OCI-M2 (cell line): ENCODE results near the gene POU4F2.

Experiments
- DNase-seq: peaks from one replicate; lab custom pipeline; 2025; ENCODE audit not compliant: unreplicated experiment; lab: John Stamatoyannopoulos, UW

Gene POU4F2, protein sequence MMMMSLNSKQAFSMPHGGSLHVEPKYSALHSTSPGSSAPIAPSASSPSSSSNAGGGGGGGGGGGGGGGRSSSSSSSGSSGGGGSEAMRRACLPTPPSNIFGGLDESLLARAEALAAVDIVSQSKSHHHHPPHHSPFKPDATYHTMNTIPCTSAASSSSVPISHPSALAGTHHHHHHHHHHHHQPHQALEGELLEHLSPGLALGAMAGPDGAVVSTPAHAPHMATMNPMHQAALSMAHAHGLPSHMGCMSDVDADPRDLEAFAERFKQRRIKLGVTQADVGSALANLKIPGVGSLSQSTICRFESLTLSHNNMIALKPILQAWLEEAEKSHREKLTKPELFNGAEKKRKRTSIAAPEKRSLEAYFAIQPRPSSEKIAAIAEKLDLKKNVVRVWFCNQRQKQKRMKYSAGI

DNA sequence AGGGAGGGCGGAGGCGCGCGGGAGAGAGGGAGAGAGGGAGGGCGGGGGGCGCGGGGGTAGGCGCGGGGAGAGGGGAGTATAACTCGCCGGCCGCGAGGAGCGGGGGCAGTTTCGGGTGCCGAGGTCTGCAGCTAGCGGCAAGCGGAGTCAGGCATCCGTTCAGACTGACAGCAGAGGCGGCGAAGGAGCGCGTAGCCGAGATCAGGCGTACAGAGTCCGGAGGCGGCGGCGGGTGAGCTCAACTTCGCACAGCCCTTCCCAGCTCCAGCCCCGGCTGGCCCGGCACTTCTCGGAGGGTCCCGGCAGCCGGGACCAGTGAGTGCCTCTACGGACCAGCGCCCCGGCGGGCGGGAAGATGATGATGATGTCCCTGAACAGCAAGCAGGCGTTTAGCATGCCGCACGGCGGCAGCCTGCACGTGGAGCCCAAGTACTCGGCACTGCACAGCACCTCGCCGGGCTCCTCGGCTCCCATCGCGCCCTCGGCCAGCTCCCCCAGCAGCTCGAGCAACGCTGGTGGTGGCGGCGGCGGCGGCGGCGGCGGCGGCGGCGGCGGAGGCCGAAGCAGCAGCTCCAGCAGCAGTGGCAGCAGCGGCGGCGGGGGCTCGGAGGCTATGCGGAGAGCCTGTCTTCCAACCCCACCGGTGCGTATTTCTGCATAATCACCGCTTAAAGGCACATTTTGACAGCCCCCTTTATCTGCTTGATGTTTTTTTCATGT, at the start of gene POU4F2:
POU4F2 (plus strand) TSS at position 108 of the 720 bp plus-strand sequence; CDS start at position 356, 248 bp downstream.
- no peak for DNase-seq

DNA sequence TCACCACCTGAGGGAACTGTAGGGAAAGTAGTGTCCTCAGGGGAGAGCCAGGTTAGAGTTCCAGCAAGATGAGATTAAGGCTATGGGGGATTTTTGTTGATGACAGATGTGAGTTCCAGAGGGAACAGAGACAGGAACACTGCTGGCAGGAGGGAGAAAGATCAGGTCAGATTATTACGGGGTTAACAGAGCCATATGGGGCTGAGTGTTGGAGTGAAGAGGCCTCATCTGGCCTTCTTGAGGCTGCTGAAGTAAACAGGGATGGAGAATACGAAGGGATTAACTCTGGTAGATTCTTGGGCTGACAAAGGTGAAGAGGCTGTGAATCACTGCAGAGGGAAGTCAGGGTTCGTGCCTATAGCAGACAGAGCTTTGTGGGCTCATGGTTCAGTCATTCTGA, 47.9 kb upstream of the POU4F2 start:
- no peak for DNase-seq

DNA sequence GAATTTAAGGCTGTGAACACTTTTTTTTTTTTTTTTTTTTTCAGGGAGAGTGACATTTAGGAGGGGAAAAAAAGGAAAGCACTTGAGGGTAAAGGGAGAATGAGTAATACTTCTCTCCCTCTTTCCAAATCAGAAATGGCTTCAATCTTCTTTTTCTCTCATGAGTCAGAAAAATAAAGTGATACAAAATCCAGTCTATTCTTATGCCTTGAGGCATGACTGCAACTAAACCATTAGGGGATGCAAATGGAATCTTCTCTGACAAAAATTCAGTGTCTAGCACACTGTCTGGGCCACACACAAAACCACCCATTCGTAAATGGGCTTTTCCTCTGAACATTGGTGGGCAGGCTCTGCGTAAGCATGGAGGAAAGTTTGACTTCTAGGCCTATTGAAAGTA, 46.7 kb upstream of the POU4F2 start:
- DNase-seq, result no peak

DNA sequence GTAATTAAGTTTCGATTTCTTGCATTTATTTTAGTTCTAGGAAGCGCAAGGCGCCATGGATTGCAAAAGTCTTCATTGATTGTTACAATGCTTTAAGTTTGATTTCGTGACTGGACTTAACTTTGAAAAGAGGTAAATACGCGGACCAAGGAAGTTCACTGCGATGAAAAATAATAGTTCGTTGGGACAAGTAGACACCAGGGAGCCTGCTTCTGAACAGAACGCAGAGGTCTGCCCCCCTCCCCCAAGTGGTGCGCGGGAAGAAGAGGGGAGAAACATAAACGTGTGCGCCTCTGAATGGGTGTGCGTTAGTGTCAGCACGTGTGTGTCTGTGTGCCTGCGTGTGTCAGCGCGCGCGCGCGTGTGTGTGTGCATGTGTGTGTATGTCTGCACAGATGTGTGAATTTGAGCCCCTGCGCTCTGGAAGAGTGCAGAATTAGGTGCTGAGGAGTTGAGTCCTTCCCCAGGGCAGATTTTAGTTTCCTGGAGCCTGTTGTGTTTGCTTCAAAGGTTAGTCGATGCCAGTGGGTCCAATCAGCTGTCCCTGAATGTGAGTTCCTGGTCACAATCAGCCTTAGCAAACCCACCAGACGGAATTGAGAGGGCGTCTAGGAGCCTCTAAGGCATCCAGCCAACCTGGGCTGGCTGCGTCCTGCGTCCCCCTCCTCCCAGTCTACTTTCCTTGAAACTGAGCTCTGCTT, 5.8 kb upstream of the POU4F2 start:
- DNase-seq, result no peak

DNA sequence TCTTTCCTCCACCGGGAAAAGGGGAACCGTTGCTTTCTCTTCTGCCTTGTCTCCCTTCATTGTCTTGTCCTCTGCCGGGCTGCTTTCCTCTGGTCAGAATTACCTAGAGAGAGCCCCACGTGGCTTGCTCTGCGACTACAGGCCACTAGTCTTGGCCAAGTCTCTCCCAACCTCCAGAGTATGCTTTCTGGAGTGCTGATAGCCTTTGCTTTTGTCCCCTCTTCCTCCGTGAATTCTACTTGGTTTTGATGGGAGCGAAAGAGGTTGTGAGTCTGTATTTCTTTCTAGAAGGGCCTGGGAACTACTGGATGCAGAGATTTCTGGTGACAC, 5.3 kb upstream of the POU4F2 start:
- DNase-seq, result no peak

DNA sequence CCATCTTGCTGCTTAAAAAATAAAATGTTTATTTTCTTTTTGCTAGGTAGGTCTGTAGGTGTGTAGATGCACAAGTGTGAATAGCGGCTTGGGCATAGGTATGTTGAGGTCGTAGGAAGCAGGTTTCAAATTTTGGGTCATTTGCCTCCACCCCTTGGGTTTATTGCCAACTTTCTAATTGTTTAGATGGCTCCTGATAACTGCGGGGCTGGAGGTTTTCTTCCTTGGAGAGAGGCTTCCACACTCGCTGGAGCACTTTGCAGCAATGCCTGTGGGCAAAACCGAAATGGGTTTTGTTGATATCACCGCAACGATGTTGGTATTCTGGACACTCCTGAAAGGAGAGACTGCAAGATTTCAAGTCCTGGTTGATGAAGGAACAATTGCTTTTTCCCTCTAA, 3.9 kb upstream of the POU4F2 start:
- DNase-seq, result no peak

DNA sequence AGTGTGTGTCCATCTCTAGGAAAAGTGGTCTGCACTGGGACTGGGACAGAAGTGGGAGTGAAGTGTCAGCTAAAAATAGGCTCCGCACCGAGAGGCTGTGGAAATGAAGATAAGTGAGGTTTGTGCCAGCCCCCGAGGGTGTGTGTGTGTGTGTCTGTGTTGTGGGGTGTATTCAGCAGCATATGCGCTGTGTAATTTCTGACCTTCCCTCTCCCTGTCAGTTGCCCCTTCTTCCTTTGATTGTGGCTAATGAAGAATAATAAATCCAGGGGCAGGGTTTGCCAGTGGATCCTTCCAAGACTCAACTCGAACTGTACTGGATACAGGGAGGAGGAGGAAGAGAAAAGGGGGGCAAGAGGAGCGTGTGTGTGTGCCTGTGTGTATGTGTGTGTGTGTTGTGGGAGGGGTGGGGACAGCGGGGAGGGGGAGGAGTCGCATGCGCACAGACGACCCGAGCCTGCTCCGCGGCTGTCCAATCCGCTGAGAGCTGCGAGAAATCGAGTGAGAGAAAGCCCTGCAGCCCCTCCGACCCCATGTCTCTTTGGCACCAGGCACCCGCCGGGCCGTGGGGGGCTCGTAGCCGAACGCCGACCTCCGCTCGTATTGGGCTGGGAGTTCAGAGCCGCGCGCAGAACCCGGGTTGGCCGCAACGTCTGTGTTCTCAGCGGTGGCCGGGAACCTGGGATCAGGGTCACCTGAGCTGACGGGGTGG, 916 bp upstream of the POU4F2 start:
- DNase-seq, result no peak

DNA sequence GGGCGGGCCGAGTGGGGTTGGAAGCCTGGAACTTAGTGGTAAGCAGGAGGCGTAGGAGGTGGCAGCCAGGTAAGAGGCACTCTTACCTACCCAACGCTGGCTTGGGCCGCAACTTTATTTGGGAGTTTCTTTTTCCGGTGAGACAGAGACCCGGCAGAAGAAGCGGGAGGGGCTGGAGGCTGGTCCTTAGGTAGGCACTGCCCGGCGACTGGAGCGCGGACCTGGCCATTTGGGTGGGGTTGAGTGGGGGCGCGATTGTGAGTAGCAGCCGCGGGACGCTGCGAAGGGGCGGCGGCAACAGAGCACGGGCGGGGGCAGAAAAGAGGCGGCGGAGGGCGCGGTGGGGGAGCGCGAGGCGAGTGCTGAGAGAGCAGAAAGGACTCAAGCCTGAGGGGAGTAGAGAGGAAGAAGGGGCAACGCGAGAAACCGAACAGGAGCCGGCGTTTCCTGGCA, 334 bp upstream of the POU4F2 start:
- DNase-seq, result no peak

DNA sequence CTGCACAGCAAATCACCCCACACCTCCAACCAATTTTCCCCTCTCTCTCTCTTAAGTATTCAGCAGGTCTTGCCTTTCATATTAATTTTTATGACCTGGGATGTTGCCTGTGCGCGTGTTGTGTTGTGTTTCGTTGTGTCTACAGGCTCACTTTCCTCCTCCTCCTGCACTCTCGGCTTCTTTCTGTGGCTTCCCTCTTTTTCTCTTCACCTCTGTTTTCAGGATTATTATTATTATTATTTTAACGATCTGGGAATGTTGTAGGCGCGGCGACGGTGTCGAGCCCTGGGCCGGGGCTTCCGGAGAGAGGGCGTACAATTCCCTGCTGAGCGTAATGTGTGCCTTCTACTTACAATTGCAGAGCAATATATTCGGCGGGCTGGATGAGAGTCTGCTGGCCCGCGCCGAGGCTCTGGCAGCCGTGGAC, 826 bp downstream of the POU4F2 start:
- DNase-seq, result no peak

DNA sequence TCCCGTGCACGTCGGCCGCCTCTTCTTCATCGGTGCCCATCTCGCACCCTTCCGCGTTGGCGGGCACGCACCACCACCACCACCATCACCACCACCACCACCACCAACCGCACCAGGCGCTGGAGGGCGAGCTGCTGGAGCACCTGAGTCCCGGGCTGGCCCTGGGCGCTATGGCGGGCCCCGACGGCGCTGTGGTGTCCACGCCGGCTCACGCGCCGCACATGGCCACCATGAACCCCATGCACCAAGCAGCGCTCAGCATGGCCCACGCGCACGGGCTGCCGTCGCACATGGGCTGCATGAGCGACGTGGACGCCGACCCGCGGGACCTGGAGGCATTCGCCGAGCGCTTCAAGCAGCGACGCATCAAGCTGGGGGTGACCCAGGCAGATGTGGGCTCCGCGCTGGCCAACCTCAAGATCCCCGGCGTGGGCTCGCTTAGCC, 1.4 kb downstream of the POU4F2 start:
- no peak for DNase-seq

DNA sequence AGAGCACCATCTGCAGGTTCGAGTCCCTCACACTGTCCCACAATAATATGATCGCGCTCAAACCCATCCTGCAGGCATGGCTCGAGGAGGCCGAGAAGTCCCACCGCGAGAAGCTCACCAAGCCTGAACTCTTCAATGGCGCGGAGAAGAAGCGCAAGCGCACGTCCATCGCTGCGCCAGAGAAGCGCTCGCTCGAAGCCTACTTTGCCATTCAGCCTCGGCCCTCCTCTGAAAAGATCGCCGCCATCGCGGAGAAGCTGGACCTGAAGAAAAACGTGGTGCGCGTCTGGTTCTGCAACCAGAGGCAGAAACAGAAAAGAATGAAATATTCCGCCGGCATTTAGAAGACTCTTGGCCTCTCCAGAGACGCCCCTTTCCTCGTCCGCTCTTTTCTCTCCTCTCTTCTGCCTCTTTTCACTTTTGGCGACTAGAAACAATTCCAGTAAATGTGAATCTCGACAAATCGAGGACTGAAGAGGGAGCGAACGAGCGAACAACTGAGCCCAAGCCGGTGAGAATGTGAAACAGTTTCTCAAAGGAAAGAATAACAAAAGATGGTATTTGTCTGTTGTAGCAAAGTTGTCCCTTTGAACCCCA, 1.9 kb downstream of the POU4F2 start:
- DNase-seq, result no peak

DNA sequence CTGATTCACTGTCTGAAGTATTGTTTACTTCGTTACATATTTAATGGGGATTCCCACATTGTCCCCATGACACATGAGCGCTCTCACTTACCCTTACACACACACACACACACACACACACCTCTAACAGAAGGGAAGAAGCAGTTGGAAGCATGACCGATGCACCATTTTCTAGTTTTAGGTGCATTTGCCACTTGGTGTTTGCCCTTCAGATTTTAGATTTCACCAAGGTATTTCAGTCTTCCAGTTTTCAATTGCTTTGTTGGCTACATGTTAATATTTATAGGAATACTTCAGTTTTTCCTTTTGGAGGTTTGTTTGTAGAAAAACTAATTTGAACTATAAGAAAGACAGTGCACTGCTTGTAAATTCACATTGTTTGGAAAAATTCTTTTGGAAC, 3.1 kb downstream of the POU4F2 start:
- DNase-seq, result no peak

DNA sequence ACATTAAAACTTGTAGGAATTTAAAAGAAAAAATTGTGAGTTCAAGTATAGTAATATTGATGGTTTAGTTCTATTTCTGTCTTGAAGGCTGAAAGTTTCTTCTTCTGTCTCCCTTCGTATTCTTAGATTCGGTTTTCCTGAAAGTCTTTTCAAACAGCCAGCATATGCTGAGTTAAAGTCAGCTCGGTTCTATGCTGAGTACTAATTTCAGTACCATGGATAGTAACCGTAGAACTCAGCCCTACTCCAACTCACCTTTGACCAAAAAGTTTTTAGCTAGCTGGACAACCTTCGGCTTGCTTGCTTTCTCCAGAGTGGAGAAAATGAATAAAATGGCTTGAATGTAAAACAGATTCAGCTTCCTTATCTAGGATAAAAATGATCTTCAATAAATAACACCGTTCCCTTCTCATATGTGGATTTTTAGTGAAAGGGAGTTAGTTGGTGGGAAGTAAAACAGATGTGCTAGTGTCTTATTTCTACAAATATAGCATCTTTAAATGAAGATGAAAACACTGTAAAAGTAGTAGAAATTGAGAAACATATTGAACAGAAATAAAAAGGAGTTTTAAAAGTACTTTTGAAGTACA, 5.2 kb downstream of the POU4F2 start:
- no peak for DNase-seq

DNA sequence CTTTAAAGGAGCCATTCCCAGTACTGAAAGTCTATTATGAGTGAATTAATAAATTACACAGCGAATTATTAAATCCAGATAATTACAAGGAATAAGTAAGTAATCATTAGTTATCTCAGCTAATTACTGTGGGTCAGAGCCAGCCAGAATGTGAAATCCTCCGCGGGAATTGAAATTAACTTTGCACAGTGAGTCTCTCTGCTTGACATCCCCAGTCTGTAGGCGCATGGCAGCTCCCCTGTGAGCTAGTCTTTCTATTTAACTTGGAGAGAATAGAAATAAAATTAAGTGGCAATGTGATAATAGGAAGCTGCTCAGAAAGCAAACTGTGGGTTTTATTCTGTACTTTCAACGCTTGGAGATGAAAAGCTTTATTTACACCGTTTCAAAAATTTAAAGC, 7.2 kb downstream of the POU4F2 start:
- no peak for DNase-seq

DNA sequence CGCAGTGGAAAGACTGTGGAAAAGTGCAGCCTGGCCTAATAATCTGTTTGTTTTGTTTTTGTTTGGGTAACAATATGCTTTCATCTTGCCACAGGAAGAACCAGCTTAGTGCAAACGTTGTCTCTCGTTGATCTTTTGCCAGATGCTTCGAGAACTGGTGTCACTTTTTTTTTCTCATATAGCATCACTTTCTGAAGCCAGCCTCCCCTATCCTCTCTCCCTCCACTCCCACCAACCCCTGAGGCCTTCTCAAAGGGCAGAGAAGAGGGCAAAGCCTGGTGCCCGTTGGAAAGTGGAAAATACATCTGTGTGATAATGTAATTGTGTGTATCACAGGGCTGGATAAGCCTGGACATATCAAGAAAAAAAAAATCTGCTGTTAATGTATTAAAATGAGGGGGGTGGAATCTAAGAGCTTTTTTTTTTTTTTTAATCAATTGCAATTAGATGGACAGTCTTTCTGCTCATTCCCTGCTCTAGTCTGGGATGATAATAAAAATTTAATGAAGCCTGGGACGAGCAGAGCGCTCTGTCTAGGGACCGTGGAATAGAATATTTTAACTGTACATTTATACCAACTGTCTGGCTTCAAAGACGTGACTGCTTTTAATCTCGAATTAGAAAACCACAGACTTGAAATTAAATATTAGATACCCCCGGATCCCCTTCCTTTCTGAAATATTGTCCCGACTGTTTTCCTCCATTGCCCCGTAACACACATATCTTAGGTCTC, 8.1 kb downstream of the POU4F2 start:
- no peak for DNase-seq

DNA sequence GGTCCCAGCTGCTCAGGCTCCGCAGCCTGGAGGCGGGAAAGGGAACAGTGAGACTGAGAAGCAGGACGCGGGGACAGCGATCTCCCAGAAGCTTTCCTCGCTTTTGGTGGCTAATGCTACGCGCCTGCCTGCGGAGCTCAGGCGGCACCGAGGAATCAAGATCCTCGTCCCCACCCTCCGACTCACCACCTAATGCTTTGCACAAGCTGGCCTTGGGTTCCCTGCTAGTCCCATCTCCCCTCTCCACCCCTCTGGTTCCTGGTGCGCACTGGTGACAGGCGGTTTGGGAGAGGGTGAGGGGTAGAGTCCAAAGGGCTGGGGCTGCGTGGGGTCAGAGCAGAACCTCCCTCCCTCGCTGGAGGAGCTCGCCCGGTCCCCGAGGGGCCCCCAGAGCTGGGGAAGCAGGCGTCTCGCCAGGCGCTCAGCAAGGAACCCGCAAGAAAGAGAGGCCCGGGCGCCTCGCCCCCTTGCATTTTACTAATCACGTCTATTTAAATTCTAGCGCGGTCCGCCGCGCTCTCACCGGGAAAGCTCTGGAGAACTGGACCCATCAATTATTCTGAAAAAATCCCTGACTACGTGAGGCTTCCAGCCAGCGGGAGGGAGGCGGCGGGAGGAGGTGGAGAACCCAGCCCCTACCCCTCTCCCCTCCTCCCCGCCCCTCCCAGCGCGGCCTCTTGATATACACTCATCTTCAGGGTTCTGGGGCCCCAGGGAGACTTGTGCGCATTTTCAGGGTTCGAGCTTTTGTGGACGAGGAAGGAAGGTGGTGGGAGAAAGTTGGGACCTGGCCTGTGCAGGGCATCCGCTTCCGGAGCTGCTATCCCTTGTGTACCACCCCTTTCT, 9.1 kb downstream of the POU4F2 start:
- DNase-seq, result no peak

DNA sequence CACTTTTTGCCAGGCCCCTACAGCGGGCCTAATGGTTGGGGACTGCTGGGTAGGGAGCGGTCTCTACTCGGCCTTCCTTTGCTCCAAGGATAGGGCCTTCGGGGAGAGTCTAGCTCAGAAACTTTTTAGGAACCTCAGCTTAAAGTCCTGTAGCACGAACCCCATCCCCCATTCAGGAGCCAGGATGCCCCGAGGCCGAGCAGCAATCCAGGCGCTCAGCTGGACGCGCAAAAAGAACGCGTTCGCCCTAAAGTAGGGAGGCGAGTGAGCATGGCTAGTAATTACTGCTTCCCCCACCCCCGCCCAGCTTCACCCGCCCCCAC, 9.7 kb downstream of the POU4F2 start:
- DNase-seq, result no peak

DNA sequence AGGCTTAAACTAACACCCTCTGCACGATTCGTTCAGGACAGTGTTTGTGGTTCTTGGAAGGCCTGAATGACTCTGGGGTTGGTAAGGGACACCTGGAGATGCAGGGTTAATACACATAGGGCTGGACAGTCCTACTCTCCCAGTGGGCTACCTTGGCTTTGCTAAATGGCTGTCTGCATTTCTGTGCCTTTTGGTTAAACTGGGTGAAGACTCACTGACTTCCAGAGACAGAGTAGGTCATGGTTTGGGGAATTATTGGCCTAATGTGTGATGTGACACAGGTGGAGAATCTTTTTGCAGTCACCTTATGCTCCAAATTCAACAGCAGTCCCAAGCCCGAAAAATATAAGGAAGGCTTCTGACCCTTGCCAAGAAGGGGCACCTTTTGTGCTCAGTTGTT, 10.5 kb downstream of the POU4F2 start:
- DNase-seq, result no peak

DNA sequence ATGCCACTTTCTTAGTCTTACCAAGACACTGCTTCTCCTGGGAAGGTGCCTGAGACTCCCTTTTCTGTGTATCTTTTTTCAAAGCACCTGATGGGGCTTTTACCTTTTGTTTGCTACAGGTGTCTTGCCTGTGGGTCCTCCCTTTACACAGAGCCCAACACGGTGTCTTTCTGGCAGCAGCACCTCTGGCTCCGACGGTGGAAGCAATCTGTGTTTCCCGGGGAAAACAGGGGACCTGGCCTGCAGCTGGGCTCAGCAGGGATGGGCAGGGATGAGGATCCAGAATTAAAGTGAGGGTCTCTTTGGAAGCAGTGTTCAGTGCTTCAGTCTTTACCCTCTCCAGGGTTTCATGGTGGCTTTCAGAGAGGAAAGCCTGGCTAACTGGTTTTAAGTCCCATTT, 11.3 kb downstream of the POU4F2 start:
- DNase-seq, result no peak
